NCI-H774 (cell line): ENCODE results near the gene ACOX1.
A peak's percentile ranks its signal among the peaks of the same experiment; 100 is the strongest.
"Not testable (repeated sequence)": the region's sequence is repeated elsewhere in the genome, so short reads cannot be mapped to it uniquely, and the experiment has no call there.

Experiments
- DNase-seq: peaks from one replicate; lab custom pipeline; 2025; lab: John Stamatoyannopoulos, UW

The ACOX1 gene

DNA sequence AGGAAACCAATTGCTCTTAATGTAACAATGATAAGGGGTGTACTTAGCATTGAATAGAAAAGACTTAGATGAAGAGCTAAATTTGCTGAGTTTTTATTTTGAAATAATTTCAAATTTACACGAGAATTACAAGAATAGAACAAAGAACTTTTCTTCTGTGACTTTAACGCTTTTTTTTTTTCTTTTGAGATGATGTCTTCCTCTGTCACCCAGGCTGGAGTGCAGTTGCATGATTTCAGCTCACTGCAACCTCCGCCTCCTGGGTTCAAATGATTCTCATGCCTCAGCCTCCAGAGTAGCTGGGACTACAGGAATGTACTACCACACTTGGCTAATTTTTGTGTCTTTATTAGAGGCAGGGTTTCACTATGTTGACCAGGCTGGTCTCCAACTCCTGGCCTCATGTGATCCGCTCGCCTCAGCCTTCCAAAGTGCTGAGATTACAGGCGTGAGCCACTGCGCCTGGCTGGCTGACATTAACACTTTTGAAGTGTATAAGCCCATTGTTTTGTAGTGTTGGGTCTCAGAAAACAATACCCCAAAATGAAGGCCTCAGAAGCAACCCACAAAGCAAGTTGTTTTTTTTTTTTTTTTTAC lies 2.2 kb upstream of the ACOX1 start:
- no peak for DNase-seq

DNA sequence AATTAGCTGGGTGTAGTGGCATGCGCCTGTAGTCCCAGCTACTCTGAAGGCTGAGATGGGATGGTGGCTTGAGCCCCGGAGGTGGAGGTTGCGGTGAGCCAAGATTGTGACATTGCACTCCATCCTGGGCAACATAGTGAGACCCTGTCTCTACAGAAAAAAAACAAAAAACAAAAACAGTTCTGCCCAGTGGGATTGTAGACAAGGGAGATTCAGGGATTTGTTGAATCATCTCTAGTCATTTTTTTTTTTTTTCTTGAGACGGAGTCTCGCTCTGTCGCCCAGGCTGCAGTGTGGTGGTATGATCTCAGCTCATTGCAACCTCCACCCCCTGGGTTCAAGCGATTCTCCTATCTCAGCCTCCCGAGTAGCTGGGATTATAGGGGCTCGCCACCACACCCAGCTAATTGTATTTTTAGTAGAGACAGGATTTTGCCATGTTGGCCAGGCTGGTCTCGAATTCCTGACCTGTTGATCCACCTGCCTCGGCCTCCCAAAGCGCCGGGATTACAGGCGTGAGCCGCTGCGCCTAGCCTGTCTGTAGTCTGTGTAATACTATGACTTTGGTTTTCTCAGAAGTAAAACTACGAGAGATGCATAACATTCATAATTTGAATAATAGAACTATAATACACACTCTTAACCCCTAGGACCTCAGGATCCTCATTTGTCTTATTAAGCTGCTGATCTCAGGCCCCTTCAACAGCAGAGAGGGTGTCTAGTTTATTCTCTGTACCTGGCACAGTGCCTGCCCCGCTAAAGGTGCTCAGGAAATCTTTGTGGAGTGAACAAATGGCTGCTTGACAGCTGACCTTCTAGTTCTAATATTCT lies 1.4 kb upstream of the ACOX1 start:
- DNase-seq = peak; percentile 9

DNA sequence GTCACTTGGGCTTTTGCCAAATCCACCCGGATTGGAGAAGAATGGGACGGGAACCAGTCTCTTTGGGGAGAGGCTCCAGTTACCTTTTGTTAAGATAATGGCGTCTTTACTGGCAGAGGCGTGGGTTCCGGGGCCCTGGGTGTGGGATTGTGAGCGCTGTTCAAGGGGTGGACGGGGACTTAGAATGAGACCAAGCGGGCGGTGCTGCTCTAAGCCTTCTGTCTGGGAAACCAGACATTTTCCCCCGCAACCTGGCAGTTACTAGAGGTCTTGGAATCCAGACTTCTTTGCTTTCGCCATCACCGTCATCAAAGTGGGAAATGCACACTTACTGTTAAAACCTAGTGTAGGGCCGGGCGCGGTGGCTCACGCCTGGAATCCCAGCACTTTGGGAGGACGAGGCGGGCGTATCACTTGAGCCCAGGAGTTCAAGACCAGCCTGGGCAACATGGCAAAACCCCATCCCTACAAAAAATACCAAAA lies 780 bp upstream of the ACOX1 start:
- DNase-seq = no peak

DNA sequence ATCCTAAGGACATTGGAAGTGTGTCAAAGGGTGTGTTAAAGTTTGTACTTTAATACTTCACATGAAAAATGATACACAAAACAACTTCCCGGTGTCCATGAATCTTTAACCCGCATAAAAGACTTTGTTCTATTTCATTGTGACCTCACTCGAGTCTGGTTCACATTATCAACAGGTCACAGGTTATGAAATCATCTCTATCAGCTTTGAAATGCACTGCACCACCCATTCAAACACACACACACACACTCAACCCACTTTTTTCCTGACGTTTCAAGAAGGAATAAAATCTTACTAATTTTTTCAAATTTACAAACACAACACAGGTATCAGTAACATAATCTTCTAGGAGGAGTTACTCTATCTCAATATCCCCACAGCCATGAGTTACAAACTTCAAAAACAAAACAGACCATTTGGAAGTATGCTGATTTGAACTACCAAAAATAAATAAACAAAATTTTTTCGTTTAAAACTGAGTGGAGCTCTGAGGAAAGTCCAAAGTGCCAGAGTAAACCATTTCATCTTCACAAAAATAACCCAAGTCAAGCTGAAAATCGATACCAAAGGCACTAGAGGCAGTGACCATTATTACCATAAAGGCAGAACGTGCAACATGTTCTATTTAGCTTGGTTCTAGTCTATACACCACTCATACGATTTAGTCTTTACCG lies 2.7 kb downstream of the ACOX1 start:
- no peak for DNase-seq

DNA sequence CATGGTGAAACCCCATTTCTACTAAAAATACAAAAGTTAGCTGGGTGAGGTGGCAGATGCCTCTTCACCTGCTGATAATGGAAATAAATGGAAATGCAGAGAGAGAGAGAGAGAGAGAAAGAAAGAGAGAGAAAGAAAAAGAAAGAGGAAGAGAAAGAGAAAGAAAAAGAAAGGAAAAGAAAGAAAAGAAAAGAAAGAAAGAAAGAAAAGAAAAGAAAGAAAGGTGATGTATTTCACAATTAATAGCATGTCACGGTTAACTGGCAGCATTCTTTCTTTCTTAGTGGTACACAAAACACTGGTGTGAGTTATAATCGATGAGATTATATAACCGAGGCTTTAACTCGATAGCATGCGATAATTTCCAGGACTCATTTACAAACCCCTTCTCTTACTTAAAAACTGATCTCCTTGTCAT lies 3.2 kb downstream of the ACOX1 start:
- no peak for DNase-seq

DNA sequence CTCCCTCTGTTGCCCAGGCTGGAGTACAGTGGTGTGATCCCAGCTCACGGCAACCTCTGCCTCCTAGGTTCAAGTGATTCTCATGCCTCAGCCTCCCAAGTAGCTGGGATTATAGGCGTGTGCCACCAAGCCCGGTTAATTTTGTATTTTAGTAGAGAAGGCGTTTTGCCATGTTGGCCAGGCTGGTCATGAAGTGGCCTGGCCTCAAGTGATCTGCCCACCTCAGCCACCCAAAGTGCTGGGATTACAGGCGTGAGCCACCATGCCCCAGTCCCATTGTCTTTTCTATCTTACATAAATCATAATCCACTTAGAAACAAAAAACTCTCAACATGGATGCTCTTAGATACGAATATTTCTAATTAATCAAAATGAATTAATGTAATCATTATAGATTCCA lies 3.8 kb downstream of the ACOX1 start:
- not testable (repeated sequence) for DNase-seq

DNA sequence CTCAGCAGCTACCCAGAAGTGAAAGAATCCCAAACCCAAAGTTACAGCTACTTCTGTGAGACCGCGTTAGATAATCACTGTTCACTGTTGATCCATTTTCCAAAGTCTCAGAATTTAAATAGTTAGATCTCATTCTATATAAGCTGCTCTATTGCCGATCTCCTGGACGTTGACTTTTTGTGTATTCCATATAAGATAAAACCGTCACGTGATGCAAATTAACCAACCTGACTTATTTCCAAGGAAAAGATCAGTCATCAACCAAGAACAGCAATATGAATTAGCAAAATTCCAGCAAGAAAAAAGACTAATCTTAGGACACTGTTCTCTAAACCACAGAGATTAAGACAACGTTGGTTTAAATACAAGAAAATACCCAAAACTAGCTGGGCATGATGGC lies 8.3 kb downstream of the ACOX1 start:
- no peak for DNase-seq

DNA sequence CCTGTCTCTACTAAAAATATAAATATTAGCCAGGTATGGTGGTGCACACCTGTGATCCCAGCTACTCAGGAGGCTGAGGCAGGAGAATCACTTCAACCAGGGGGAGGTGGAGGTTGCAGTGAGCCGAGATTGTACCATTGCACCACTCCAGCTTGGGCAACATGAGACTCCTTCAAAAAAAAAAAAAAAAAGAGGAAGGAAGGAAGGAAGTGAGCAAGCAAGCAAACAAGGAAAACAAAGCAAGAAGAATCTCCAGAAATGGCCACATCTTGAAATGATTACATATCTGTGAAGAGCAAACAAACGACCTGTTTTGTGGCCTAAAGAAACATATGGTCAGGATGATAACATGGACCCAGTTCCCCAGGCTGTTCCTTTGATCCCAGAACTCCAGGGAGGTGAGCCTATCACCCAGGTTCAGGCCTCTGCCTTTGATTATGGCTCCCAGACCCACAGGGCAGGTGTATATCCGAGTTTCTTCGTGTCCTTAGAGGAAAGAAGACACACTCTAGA lies 8.9 kb downstream of the ACOX1 start:
- DNase-seq = no peak

DNA sequence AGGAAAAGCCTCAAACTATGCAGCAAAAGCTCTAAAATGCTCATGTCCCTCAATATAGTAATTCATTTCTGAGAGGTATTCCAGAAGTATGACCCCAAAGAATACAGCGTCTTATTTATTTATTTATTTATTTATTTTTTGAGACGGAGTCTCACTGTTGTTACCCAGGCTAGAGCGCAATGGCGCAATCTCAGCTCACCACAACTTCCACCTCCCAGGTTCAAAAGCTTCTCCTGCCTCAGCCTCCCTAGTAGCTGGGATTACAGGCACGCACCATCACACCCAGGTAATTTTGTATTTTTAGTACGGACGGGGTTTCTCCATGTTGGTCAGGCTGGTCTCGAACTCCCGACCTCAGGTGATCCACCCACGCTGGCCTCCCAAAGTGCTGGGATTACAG lies 9.9 kb downstream of the ACOX1 start:
- not testable (repeated sequence) for DNase-seq

DNA sequence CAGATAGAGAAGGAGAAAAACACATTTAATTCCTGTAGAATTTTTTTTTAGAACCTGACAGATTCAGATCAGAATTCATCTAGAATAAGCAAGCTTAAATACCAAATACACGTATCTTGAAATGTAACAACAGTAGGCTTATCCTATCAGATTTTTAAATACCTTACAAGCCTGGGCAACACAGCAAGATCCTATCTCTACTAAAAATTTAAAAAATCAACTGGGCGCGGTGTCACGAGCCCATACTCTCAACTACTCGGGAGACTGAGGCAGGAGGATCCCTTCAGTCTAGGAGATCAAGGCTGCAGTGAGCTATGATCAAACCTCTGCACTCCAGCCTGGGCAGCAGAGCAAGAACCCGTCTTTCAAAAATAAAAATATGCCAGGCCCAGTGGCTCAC lies 13.5 kb downstream of the ACOX1 start:
- no peak for DNase-seq

DNA sequence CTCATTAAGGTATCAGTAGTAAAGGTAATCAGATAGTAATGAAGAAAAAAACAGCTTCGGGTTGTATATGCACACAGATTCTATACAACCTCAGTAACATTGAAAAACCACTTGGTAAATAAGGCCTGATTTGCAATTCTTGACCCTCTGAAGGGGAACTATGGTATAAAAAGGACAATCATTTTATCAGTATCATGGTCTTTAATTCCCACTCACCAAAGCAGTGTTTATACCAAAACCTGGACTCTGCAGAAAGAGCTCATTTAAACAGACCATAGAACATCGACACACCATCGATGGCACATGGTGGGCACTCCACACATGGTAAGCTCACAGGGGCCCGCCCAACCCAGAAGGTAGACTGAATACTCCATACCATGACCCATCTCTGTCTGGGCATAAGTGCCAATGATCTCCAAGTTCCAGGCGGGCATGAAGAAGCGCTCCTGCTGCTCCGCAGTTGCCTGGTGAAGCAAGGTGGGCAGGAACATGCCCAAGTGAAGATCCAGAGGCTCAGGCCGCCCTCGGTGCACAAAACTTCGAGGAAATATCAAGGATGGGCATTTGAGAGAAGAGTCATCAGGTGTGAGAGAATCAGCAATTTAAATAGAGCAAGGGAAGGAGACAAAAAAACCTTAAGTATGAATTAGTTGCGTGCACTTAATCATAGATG lies 19.0 kb downstream of the ACOX1 start:
- DNase-seq = no peak

DNA sequence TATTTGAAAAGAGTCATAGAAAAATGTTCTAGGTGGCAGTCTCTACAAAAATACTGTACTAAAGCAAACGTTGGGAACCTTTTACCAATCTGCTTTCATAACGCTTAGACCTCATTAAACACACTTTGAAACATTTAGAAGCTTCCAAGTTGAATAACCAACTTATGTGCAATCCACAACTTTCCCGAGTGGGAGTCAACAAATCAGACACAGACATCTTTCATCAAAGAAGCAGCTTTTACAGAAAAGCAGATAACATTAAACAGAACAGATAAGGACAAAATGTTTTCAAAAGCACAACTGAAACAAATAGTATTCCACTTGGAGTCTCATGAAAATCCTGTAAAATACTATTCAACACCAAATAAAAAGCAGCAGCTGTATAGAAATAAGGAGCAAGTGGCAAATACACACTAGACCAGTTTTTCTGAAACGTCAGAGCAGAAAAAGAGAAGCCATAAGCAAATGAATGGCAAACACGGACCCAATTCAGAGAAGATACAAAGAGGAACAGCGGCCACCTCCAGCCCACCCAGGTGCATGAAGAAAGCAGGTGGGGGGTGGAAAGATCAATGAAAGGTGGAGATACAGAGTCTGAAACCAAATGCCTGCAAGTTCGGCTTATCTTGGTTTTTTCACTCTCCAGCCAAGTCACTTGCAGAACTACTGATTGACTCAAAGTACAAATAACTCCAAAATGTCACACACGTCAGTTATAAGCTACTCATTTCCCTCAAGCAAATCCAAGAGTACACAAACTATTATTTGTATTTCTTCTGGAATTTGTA lies 19.7 kb downstream of the ACOX1 start:
- no peak for DNase-seq

DNA sequence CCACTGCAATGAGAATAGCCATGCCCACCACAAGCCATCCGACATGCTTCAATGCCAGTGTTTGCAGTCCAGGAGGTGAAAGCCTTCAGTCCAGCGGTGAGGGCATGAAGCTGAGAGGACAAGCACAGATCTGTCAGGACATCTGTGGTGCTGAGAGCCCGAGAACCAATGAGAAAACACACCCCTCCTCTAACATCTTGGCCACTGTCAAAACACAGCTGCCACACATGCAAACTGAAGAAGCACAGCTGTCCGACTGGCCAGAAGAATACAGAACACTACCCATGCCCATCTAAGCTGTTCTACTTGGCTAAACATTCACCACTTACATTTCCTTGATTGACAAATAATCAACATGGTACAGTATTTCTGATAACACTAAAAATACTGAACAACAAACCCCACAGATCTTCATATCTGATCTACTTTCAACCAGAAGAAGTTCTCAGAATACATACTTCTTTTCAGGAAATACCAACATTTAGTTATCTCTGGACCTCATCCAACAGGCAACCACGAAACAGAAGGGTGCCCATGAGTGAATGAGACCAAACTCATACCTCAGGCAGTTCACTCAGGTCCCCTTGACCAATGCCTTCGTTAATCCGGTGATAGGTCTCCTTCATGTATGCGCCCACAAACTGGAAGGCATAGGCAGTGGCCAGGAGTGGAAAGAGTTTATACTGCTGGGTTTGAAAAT lies 28.0 kb downstream of the ACOX1 start:
- DNase-seq = no peak

DNA sequence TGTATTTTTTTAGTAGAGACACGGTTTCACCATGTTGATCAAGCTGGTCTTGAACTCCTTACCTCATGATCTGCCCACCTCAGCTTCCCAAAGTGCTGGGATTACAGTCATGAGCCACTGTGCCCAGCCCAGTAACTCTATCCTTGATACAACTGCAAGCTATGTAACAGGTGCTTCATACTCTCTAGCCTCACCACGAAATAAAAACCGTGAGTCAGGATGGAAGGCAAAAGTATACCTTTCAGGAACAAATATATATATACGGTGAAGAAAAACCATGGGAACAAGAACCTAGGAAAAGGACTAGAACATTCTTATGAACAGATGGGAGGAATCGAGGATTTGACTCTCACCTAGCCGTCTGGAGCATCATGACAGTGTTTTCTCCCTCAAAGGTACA lies 28.5 kb downstream of the ACOX1 start:
- DNase-seq = no peak

DNA sequence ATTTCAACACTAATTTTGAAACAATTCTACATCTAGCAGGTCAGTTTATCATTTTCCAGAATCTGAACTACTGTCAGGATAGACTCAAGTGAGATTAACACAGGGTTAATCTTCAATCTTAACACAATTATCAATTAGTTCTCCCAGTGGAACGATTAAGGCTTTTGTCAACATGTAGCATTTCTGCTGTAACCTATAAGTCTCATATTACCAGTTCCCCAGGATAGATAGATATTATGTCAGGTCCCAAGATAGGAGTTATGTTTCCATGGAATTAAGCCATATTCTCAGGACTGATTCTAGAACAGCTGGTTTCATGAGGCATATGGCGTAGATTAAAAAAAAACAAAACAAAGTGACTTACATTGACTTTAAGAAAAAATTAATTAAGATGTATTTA lies 33.8 kb downstream of the ACOX1 start:
- no peak for DNase-seq

DNA sequence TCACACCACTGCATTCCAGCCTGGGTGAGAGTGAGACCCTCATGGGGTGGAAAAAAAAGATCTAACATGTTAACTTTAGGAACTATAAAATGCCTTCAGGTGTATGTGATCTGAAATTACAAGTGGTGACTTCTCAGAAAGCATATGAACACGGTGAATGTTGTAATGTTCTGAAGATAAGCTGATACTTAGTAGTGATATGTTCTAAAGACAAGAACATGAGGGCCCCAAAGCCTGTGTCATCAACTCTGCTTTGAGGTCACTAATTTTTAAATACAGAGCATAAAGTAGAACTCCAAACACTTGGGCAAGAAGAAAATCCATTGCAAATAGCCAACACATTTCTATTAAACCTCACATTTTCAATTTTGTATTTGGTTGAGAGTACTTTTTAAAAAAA lies 35.5 kb downstream of the ACOX1 start:
- no peak for DNase-seq

DNA sequence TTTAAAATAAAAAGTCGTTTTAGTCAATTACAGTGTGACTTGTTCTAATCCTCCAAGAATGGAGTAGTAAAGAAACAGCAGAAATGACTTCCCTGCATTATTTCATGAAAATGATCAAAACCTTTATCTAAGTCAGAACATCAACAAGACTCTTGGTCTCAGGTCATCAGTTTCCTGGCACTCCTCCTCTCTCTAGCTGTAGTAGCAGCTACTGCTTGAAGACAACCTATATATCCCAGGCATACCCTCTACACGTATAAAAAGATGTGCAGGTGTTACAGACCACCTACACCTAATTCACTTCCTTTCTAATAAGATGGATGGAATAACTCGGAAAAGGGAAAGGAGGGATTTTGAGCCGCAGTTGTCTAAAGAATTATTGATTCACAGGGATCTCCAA lies 36.5 kb downstream of the ACOX1 start:
- DNase-seq = no peak

DNA sequence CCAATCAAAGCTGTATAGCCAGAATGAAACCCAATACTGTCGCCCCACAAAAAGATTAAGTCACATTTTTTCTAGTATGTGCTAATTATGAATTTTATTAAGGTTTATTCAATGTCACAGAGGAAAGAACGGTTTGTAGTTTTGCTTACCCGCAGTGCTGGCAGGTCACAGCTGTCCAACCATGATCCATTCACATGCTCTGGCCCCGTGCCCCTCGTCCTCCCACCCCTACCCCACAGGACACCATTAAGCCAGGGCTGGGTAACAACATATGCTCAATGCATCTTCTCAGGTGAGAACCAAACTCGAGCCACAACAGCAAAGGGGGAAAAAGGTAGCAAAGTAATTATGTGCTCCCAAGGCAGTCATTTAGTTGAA lies 37.5 kb downstream of the ACOX1 start:
- DNase-seq = no peak

DNA sequence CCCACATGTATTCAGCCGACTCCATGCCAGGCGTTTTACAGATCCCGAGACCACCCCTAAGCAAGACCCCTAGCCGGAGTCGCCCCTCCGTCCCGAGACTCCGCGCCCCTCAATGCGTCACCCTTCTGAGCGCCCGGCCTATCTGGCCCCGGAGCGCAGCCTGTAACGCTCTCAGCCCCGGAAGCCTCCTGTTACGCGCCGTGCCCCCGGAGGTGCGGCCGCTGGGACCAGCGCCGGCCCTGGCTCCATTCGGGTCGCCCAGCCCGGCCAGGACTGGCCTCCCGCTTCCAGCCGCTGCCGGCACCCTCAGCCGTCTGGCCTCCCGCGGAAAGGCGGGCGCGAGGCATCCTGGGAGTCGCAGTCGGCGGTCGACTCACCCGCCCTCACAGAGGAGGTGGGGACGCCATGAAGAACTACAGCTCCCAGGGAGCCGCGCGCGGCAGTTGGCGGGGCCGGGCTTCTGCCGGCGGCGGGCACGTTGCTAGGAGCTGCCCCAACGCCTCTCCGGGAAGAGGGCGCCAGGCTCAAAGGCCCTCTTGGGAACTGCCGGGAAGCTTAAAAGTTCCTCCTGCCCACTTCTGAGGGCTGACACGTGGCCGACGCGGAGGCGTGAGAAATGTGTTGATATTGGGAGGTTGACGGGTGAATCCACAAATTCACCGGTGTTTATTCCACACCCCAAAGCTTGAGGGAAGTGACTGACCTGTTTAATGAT lies 38.1 kb downstream of the ACOX1 start, which contains the start of gene FBF1:
FBF1 (minus strand) TSS at position 316 of the 715 bp plus-strand sequence. CDS start 2,893 bp downstream, outside the sequence.
- peak; percentile 98 for DNase-seq

DNA sequence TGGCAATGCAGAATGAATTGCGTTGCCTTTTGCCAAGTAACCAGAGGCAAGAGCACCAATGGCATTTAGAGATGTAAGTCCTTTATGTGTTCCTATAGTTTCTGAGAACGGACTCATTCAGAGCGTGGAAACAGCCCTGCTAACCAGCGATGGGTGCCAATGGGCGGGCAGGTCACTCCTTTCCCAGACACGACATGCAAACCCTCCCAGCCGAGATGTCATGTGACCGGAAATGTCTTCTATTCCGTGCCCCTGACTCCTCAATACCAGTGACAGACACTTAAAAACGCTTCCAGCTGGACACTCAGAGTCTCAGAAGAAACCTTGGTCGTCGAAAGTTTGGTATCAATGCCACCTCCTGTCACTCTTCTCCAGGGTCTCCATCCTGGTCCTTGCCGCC lies 41.3 kb downstream of the ACOX1 start:
- no peak for DNase-seq
